WTC11 (cell line): Measurements from ENCODE around the gene RAMACL. TPM values are rescaled to one million over a fixed set of nuclear protein-coding genes. Genes with fewer than 3 reads are reported as not detected.

Experiments used
- ATAC-seq: fragments of 200-7000 bp; cut with Tn5 transposase; 2 replicates; pipeline ENCODE4 v1.10.0; 2021; ENCODE audit warnings: mild to moderate bottlenecking, moderate library complexity
- CTCF ChIA-PET: fragments of 300-600 bp; sonication (Branson Sonifier 250); formaldehyde crosslinking; loops from one replicate; lab custom pipeline; 2021; ENCODE audit warnings: antibody characterized with exemption; lab: Charles Lee
- POLR2A ChIA-PET: fragments of 350-600 bp; sonication (Branson Sonifier 250); formaldehyde crosslinking; loops from one replicate; lab custom pipeline; 2021; ENCODE audit warnings: antibody characterized with exemption; lab: Charles Lee
- DNase-seq: peaks from one replicate; pipeline ENCODE4 v3.0.0; 2021; ENCODE audit warnings: low spot score
- H3K27ac Mint-ChIP-seq: 2 replicates; pipeline ENCODE4 v1.8.0; 2021; ENCODE audit warnings: mixed read lengths
- H3K27me3 Mint-ChIP-seq: 2 replicates; pipeline ENCODE4 v1.8.0; 2021; ENCODE audit warnings: low read depth, mild to moderate bottlenecking, moderate library complexity, mixed read lengths
- H3K36me3 Mint-ChIP-seq: 2 replicates; pipeline ENCODE4 v1.8.0; 2021; ENCODE audit warnings: mixed read lengths
- H3K4me1 Mint-ChIP-seq: 2 replicates; pipeline ENCODE4 v1.8.0; 2022; ENCODE audit warnings: mixed read lengths
- H3K4me3 Mint-ChIP-seq: 2 replicates; pipeline ENCODE4 v1.8.0; 2021; ENCODE audit warnings: mild to moderate bottlenecking, moderate library complexity, mixed read lengths
- H3K9me3 Mint-ChIP-seq: 2 replicates; pipeline ENCODE4 v1.8.0; 2021; ENCODE audit warnings: mixed read lengths
- ATF6 ChIP-seq: sonication (generic); formaldehyde crosslinking; IDR thresholded peaks from 2 replicates; pipeline ENCODE4 v1.8.1; 2023; ENCODE audit warnings: mild to moderate bottlenecking, missing genetic modification reagents
- EMX1 ChIP-seq: fragments of 250-450 bp; sonication (Bioruptor Pico); IDR thresholded peaks from 2 replicates; pipeline ENCODE4 v1.8.0; 2021; ENCODE audit warnings: mild to moderate bottlenecking
- FOXP4 ChIP-seq: sonication (generic); formaldehyde crosslinking; IDR thresholded peaks from 2 replicates; pipeline ENCODE4 v1.8.0; 2022; ENCODE audit warnings: mild to moderate bottlenecking, missing genetic modification reagents
- GTF2I ChIP-seq: fragments of 250-450 bp; sonication (Bioruptor Pico); conservative IDR thresholded peaks from 2 replicates; pipeline ENCODE4 v1.4.0; 2021; ENCODE audit warnings: mild to moderate bottlenecking
- HMGA2 ChIP-seq: fragments of 250-450 bp; sonication (Bioruptor Pico); IDR thresholded peaks from 2 replicates; pipeline ENCODE4 v1.4.0; 2021; ENCODE audit warnings: mild to moderate bottlenecking, moderate library complexity
- KAT7 ChIP-seq: sonication (generic); formaldehyde crosslinking; IDR thresholded peaks from 2 replicates; pipeline ENCODE4 v1.8.1; 2023; ENCODE audit warnings: missing genetic modification reagents, mild to moderate bottlenecking, borderline replicate concordance
- MXD4 ChIP-seq: fragments of 250-450 bp; sonication (Bioruptor Pico); IDR thresholded peaks from 2 replicates; pipeline ENCODE4 v1.8.0; 2021; ENCODE audit warnings: mild to moderate bottlenecking, moderate library complexity, borderline replicate concordance
- OVOL2 ChIP-seq: fragments of 250-450 bp; sonication (Bioruptor Pico); IDR thresholded peaks from 2 replicates; pipeline ENCODE4 v1.9.0; 2021; ENCODE audit warnings: mild to moderate bottlenecking, borderline replicate concordance
- PRRX2 ChIP-seq: fragments of 250-450 bp; sonication (Bioruptor Pico); IDR thresholded peaks from 2 replicates; pipeline ENCODE4 v1.8.0; 2021; ENCODE audit warnings: mild to moderate bottlenecking
- RORB ChIP-seq: fragments of 250-450 bp; sonication (Bioruptor Pico); IDR thresholded peaks from 2 replicates; pipeline ENCODE4 v1.9.0; 2021; ENCODE audit warnings: mild to moderate bottlenecking
- SMAD4 ChIP-seq: sonication (generic); formaldehyde crosslinking; IDR thresholded peaks from 2 replicates; pipeline ENCODE4 v1.8.0; 2022; ENCODE audit warnings: mild to moderate bottlenecking, missing genetic modification reagents
- TEAD1 ChIP-seq: sonication (generic); formaldehyde crosslinking; IDR thresholded peaks from 2 replicates; pipeline ENCODE4 v1.8.0; 2022; ENCODE audit warnings: mild to moderate bottlenecking, missing genetic modification reagents
- ZNF121 ChIP-seq: sonication (generic); formaldehyde crosslinking; IDR thresholded peaks from 2 replicates; pipeline ENCODE4 v1.8.0; 2023; ENCODE audit warnings: missing genetic modification reagents
- ZNF263 ChIP-seq: sonication (generic); formaldehyde crosslinking; IDR thresholded peaks from 2 replicates; pipeline ENCODE4 v1.8.1; 2022; ENCODE audit warnings: low read depth, mild to moderate bottlenecking, moderate library complexity, missing genetic modification reagents
- ZNF317 ChIP-seq: sonication (generic); formaldehyde crosslinking; IDR thresholded peaks from 2 replicates; pipeline ENCODE4 v1.8.1; 2023; ENCODE audit warnings: low read depth, mild to moderate bottlenecking, moderate library complexity, missing genetic modification reagents, borderline replicate concordance
- ZNF423 ChIP-seq: fragments of 250-450 bp; sonication (Bioruptor Pico); IDR thresholded peaks from 2 replicates; pipeline ENCODE4 v2.1.2; 2022; ENCODE audit warnings: mild to moderate bottlenecking, moderate library complexity
- ZNF532 ChIP-seq: fragments of 250-450 bp; sonication (Bioruptor Pico); IDR thresholded peaks from 2 replicates; pipeline ENCODE4 v1.9.0; 2021; ENCODE audit warnings: mild to moderate bottlenecking, borderline replicate concordance
- total RNA-seq: library from RNA; stranded (reverse); gene quantifications from 3 replicates; pipeline ENCODE4 v1.2.3, GENCODE V29; 2021
- TF ChIP-seq, protein P1 (sequence below): sonication (generic); formaldehyde crosslinking; IDR thresholded peaks from 2 replicates; pipeline ENCODE4 v1.8.1; 2023; ENCODE audit warnings: mild to moderate bottlenecking, missing genetic modification reagents
- TF ChIP-seq, protein P2 (sequence below): sonication (generic); formaldehyde crosslinking; IDR thresholded peaks from 2 replicates; pipeline ENCODE4 v1.8.1; 2023; ENCODE audit warnings: mild to moderate bottlenecking, moderate library complexity, missing genetic modification reagents
- TF ChIP-seq, protein P3 (sequence below): sonication (generic); formaldehyde crosslinking; IDR thresholded peaks from 2 replicates; pipeline ENCODE4 v1.8.1; 2023; ENCODE audit warnings: mild to moderate bottlenecking, missing genetic modification reagents, moderate library complexity

Gene RAMACL
- total RNA-seq, 1 experiment from 2014 or later, result 0.79 TPM

GRCh38 chr6:166566026-166567011 lies 20.2 kb downstream of the RAMACL start:
- POLR2A ChIA-PET, result interaction anchor here (2.0 kb wide), 1 partner anchor 61 kb away, joined by 6 read pairs; the partner anchor contains the start of gene RPS6KA2
- CTCF ChIA-PET, result no interaction called here
- Mint-ChIP-seq H3K4me3 (no peak overlapping the region), H3K4me1 (peaks cover 42% of the 10 kb centered on the region), H3K27ac (no peak overlapping the region; the same call in 1 of the 2 replicates), H3K36me3 (no peaks in the 10 kb centered on the region), H3K9me3 (no peaks in the 10 kb centered on the region), H3K27me3 (no peaks in the 10 kb centered on the region)
- ATAC-seq, result no peak
- TF ChIP-seq PRRX2 (CRISPR knock-in tag) (no peak), SMAD4 (CRISPR knock-in tag) (no peak), OVOL2 (CRISPR knock-in tag) (no peak), TEAD1 (CRISPR knock-in tag) (no peak), ZNF532 (CRISPR knock-in tag) (no peak), KAT7 (CRISPR knock-in tag) (no peak), ZNF317 (CRISPR knock-in tag) (no peak), RORB (CRISPR knock-in tag) (no peak), GTF2I (CRISPR knock-in tag) (no peak), ZNF423 (CRISPR knock-in tag) (no peak)
- TF ChIP-seq, protein P1, sequence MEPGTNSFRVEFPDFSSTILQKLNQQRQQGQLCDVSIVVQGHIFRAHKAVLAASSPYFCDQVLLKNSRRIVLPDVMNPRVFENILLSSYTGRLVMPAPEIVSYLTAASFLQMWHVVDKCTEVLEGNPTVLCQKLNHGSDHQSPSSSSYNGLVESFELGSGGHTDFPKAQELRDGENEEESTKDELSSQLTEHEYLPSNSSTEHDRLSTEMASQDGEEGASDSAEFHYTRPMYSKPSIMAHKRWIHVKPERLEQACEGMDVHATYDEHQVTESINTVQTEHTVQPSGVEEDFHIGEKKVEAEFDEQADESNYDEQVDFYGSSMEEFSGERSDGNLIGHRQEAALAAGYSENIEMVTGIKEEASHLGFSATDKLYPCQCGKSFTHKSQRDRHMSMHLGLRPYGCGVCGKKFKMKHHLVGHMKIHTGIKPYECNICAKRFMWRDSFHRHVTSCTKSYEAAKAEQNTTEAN (CRISPR knock-in tag), result no peak
- TF ChIP-seq, protein P2, sequence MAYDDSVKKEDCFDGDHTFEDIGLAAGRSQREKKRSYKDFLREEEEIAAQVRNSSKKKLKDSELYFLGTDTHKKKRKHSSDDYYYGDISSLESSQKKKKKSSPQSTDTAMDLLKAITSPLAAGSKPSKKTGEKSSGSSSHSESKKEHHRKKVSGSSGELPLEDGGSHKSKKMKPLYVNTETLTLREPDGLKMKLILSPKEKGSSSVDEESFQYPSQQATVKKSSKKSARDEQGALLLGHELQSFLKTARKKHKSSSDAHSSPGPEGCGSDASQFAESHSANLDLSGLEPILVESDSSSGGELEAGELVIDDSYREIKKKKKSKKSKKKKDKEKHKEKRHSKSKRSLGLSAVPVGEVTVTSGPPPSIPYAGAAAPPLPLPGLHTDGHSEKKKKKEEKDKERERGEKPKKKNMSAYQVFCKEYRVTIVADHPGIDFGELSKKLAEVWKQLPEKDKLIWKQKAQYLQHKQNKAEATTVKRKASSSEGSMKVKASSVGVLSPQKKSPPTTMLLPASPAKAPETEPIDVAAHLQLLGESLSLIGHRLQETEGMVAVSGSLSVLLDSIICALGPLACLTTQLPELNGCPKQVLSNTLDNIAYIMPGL (CRISPR knock-in tag), result no peak
- TF ChIP-seq, protein P3, sequence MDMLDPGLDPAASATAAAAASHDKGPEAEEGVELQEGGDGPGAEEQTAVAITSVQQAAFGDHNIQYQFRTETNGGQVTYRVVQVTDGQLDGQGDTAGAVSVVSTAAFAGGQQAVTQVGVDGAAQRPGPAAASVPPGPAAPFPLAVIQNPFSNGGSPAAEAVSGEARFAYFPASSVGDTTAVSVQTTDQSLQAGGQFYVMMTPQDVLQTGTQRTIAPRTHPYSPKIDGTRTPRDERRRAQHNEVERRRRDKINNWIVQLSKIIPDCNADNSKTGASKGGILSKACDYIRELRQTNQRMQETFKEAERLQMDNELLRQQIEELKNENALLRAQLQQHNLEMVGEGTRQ (CRISPR knock-in tag), result no peak
- DNase-seq, result no peak

DNA sequence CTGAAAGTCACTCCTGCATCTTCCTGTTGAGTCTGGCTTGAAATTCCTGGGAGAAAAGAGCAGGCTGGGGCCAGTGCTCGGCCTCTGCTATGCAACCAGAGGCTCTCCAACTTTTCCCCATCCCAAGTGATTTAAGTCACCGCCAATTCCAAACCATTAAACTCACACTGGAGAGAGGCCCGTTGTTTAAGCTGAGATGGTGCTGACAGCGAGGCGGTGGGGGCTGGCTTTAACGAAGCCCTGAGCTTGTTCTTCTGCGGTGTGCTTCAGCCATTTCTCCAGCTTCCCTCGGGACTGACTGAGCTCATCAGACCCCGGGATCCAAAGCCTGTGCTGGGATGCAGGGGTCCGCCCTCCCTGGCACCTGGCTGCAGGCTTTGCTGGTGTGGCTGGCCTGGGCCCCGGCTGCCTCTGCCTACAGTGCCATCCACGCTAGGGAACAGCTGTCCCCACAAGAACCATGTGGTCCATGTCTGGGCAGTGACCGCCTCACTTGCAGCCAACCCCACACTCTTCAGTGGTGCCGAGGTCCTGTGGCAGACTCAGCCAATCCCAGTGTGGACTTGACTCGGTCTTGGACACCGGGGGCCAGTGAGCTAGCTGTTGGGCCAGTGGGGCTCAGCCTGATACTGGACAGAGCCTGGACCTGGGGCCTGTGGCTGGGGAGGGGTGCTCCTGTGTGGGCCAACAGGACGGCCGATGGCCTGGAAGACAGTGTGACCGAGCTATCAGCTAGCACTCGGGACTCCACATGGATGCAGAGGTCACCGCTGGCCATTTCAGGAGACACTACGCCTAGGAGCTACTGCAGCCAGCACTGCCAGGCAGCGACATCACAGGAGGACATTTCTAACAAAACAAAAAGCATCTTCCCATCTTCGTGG lies 21.2 kb downstream of the RAMACL start:
- H3K4me3 Mint-ChIP-seq, result no peak overlapping the region
- ChIA-PET POLR2A (no interaction called here), CTCF (no interaction called here)
- H3K27me3 Mint-ChIP-seq, result no peaks in the 10 kb centered on the region
- peaks cover 43% of the 10 kb centered on the region for H3K4me1 Mint-ChIP-seq
- no peaks in the 10 kb centered on the region for H3K9me3 Mint-ChIP-seq
- H3K36me3 Mint-ChIP-seq, result no peaks in the 10 kb centered on the region
- no peak for DNase-seq
- ATAC-seq, result no peak
- H3K27ac Mint-ChIP-seq, result no peak overlapping the region; the same call in 1 of the 2 replicates
- TF ChIP-seq ATF6 (CRISPR knock-in tag) (no peak), FOXP4 (no peak), EMX1 (no peak), ZNF423 (CRISPR knock-in tag) (no peak), ZNF121 (CRISPR knock-in tag) (no peak), PRRX2 (CRISPR knock-in tag) (no peak), HMGA2 (CRISPR knock-in tag) (no peak), MXD4 (CRISPR knock-in tag) (no peak), ZNF263 (CRISPR knock-in tag) (no peak)
